ENCODE data around the gene PIK3R1.
A peak's percentile ranks its signal among the peaks of the same experiment; 100 is the strongest.

- no peak for TF ChIP-seq CTCF (IDR thresholded peaks at IDR 0.05)
- peak in 1 of 4 donors; percentile 2 for TF ChIP-seq POLR2A (IDR thresholded peaks at IDR 0.05)
- no peak for TF ChIP-seq EP300 (IDR thresholded peaks at IDR 0.05)
- peak in 1 of 2 donors; percentile 32 for TF ChIP-seq POLR2AphosphoS5 (IDR thresholded peaks at IDR 0.05)
Measured at GRCh38 chr5:68216245-68217046, 890 bp downstream of the PIK3R1 start.
